ENCODE results near the gene ITPK1.

ITPK1 gene

DNA sequence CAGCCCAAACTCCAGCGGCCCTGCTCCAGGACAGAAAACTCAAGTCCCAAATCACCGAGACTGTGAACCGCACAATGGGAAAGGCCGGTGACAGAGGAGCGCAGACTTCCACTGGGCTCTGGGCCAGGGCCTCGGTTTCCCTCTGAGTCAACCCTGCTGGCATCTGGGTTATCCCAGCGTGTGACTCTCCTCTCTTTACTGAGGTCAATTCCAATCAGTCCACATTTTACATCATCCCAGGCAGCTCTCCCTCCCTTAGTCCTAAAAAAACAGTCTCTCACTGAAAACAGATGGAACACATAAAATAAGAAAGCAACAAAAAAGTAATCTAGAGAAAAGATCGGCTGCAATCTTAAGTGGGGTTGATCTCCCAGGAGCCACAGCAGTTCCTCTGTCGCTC is 36.9 kb downstream of the ITPK1 start:
- no peak overlapping the region for H3K27ac ChIP-seq
- TF ChIP-seq FOXP2 (optimal IDR thresholded peaks at IDR 0.05; ENCODE audit: control extremely low read depth, extremely low read length, insufficient read depth) (no peak), EZH2 (IDR thresholded peaks at IDR 0.05) (no peak), POLR2AphosphoS5 (IDR thresholded peaks at IDR 0.05; ENCODE audit: borderline replicate concordance, low read depth, low read length) (no peak)
- no peak overlapping the region for H3K9ac ChIP-seq (ENCODE audit: insufficient read length)
- no peak for DNase-seq (ENCODE audit: low read depth, low spot score)
- H3K4me3 ChIP-seq = no peak overlapping the region
- H3K9me3 ChIP-seq (ENCODE audit: low read depth, low read length) = no peaks in the 10 kb centered on the region
- H3K36me3 ChIP-seq (ENCODE audit: insufficient read depth, low read length) = no peaks in the 10 kb centered on the region

DNA sequence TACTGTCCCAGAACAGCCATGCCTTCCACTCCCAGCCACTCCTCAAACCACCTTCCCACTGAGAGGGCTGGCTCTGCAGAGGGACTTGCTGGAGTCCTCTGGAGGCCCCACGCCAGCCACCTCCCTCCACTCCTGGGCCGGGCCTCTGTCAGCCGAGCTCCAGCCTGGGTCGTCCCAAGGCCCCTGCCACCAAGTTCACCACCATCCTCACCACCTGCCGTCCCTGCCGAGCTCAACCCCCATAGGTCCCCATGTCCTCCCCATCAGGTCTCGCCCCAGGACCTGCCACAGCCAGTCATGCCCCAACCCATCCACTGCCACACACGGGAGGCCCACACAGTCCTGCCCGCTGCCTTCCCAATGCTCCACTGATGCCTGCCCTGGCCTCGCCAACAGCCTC is 39.0 kb downstream of the ITPK1 start:
- H3K27ac ChIP-seq = no peak overlapping the region

DNA sequence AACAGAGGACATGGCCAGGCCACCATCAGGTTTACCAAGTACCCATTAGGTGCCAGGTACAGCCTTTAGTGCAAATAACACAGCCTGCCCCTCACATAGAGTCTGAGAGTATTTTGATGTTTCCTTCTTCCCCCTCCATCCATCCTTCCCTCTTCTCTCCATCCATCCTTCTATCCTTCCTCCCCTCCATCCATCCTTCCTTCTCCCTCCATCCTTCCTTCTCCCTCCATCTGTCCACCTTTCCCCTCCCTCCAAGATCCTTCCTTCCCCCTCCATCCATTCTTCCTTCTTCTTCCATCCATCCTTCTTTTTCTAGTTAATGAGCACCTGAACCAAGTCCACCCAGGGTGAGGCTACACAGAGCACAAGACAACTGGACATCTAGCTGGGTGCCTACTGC is 39.8 kb downstream of the ITPK1 start:
- Histone ChIP-seq H3K9ac (ENCODE audit: insufficient read length) (no peak overlapping the region), H3K36me3 (ENCODE audit: insufficient read depth, low read length) (no peaks in the 10 kb centered on the region), H3K9me3 (ENCODE audit: low read depth, low read length) (no peaks in the 10 kb centered on the region), H3K4me3 (no peak overlapping the region), H3K27ac (no peak overlapping the region)
- no peak for TF ChIP-seq POLR2AphosphoS5 (IDR thresholded peaks at IDR 0.05; ENCODE audit: borderline replicate concordance, low read depth, low read length)
- TF ChIP-seq FOXP2 (optimal IDR thresholded peaks at IDR 0.05; ENCODE audit: control extremely low read depth, extremely low read length, insufficient read depth) = no peak
- TF ChIP-seq EZH2 (IDR thresholded peaks at IDR 0.05) = no peak
- DNase-seq (ENCODE audit: low read depth, low spot score) = no peak

More for the DNA sequence above, 39.0 kb downstream of the ITPK1 start:
- TF ChIP-seq POLR2AphosphoS5 (IDR thresholded peaks at IDR 0.05; ENCODE audit: borderline replicate concordance, low read depth, low read length) = no peak
- no peak for TF ChIP-seq EZH2 (IDR thresholded peaks at IDR 0.05)
- no peak for TF ChIP-seq FOXP2 (optimal IDR thresholded peaks at IDR 0.05; ENCODE audit: control extremely low read depth, extremely low read length, insufficient read depth)
- H3K36me3 ChIP-seq (ENCODE audit: insufficient read depth, low read length) = no peaks in the 10 kb centered on the region
- no peak overlapping the region for H3K9ac ChIP-seq (ENCODE audit: insufficient read length)
- no peak overlapping the region for H3K4me3 ChIP-seq
- DNase-seq (ENCODE audit: low read depth, low spot score) = no peak
- no peaks in the 10 kb centered on the region for H3K9me3 ChIP-seq (ENCODE audit: low read depth, low read length)

DNA sequence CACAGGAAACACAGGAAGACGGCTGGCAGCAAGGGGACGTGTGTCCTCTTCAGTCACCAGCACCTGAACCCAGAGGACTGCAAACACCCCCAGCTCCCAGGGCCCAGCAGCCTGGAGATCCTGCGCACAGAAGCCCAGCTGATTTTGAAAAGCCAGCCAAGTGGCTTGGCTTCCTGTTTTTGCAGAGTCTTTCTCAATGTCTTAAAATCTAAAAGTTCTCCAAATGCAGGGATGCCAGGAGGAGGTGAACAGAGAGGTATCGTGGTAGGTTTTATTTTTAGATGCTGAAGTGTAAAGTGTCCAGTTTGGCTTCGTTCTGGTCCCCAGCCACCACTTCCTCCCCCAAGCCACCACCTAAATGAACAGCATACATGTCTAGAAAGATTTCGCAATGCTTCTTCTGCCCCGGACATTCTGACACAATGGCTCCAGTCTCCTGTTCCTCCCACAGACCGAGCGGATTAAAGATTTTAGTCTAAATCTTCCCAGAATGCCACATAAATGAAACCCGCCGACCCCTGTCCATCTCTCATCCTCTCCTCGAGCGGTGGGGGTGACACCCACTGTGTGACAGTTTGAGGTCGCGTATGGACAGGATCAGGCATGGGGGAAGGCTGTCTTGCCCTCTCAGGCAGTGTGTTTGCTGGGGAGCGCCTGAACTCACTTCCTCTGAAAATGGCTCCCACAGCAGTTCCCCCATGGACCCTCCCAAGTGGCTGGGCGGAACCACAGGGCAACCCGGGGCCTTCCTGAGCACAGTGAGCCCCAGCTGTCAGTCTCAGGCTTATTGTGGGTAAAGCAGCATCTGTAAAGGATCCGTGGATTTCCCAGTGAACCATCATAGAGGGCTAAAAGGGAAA is 41.6 kb downstream of the ITPK1 start:
- no peak for DNase-seq (ENCODE audit: low read depth, low spot score)
- H3K4me3 ChIP-seq = no peak overlapping the region
- H3K27ac ChIP-seq = no peak overlapping the region
- no peaks in the 10 kb centered on the region for H3K9me3 ChIP-seq (ENCODE audit: low read depth, low read length)
- no peak for TF ChIP-seq FOXP2 (optimal IDR thresholded peaks at IDR 0.05; ENCODE audit: control extremely low read depth, extremely low read length, insufficient read depth)
- TF ChIP-seq EZH2 (IDR thresholded peaks at IDR 0.05) = no peak
- no peak for TF ChIP-seq POLR2AphosphoS5 (IDR thresholded peaks at IDR 0.05; ENCODE audit: borderline replicate concordance, low read depth, low read length)
- no peak overlapping the region for H3K9ac ChIP-seq (ENCODE audit: insufficient read length)
- H3K36me3 ChIP-seq (ENCODE audit: insufficient read depth, low read length) = no peaks in the 10 kb centered on the region

DNA sequence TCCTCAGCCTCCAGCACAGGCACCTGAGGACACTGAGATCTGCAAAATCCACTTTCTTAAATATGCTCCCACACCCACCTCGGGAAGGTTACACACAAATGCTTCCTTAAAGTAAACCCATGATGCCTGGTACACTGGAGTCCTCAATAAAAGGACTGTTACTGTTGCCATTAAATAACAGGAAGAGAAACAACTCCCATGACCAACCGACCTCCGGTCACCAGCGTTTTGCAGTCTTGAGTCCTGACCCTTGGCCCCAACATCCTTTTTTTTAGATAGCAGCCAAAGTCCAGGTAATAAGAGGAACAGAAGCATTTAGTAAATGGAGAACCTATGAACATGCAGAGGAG is 42.4 kb downstream of the ITPK1 start:
- Histone ChIP-seq H3K27ac (no peak overlapping the region), H3K36me3 (ENCODE audit: insufficient read depth, low read length) (no peaks in the 10 kb centered on the region), H3K9ac (ENCODE audit: insufficient read length) (no peak overlapping the region), H3K9me3 (ENCODE audit: low read depth, low read length) (no peaks in the 10 kb centered on the region), H3K4me3 (no peak overlapping the region)
- TF ChIP-seq FOXP2 (optimal IDR thresholded peaks at IDR 0.05; ENCODE audit: control extremely low read depth, extremely low read length, insufficient read depth) = no peak
- no peak for TF ChIP-seq EZH2 (IDR thresholded peaks at IDR 0.05)
- no peak for TF ChIP-seq POLR2AphosphoS5 (IDR thresholded peaks at IDR 0.05; ENCODE audit: borderline replicate concordance, low read depth, low read length)
- no peak for DNase-seq (ENCODE audit: low read depth, low spot score)

DNA sequence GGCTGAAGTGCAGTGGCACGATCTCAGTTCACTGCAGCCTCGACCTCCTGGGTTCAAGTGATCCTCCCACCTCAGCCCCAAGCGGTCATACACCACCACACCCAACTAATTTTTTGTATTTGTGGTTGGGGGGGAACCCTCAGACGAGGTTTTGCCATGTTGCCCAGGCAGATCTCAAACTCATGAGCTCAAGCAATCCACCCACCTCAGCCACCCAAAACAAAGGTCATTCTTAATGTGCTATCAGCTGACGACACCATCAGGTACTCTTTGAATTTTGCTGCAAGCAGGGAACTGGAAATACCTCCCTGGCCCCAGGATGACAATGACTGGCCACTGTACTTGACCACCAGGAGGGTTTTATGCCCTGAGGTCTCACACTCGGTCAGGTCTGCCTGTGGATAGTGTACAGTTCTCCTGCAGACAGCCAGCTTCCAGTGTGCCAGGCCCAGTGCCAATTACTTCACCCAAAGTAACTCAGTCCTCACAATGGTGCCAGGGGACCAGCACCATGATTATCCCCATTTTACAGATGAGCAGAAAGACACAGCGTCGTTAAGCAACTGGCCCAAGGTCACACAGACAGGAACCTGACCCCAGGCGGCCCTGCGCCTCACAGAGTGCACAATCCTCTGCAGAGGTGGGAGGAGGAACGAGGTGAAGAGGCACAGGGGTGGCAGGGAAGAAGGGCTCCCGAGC is 42.9 kb downstream of the ITPK1 start:
- Histone ChIP-seq H3K4me3 (no peak overlapping the region), H3K27ac (no peak overlapping the region), H3K36me3 (ENCODE audit: insufficient read depth, low read length) (no peaks in the 10 kb centered on the region), H3K9me3 (ENCODE audit: low read depth, low read length) (no peaks in the 10 kb centered on the region), H3K9ac (ENCODE audit: insufficient read length) (no peak overlapping the region)
- DNase-seq (ENCODE audit: low read depth, low spot score) = no peak
- TF ChIP-seq POLR2AphosphoS5 (IDR thresholded peaks at IDR 0.05; ENCODE audit: borderline replicate concordance, low read depth, low read length) = no peak
- no peak for TF ChIP-seq EZH2 (IDR thresholded peaks at IDR 0.05)
- no peak for TF ChIP-seq FOXP2 (optimal IDR thresholded peaks at IDR 0.05; ENCODE audit: control extremely low read depth, extremely low read length, insufficient read depth)

DNA sequence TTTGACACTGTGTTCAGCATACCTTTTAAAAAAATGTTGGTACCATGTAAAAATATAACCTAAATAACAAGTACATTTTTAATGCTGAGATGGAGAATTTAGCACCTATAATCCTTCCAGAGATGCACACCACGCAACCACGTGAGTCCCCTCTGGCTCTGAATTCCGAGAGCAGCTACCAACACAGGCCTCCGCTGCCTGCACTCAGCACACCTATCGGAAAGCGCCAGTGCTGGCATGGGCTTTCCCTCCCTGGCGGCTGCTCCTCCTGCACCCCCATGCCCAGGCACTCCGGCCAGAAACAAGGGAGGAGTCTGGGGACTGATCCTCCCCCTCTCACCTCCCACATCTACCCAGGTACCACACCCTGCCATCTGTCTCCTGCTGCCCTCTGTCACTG is 47.0 kb downstream of the ITPK1 start:
- TF ChIP-seq POLR2AphosphoS5 (IDR thresholded peaks at IDR 0.05; ENCODE audit: borderline replicate concordance, low read depth, low read length) (no peak), EZH2 (IDR thresholded peaks at IDR 0.05) (no peak), FOXP2 (optimal IDR thresholded peaks at IDR 0.05; ENCODE audit: control extremely low read depth, extremely low read length, insufficient read depth) (no peak)
- no peak overlapping the region for H3K27ac ChIP-seq
- H3K9me3 ChIP-seq (ENCODE audit: low read depth, low read length) = no peaks in the 10 kb centered on the region
- no peak overlapping the region for H3K9ac ChIP-seq (ENCODE audit: insufficient read length)
- H3K4me3 ChIP-seq = no peak overlapping the region
- no peaks in the 10 kb centered on the region for H3K36me3 ChIP-seq (ENCODE audit: insufficient read depth, low read length)
- no peak for DNase-seq (ENCODE audit: low read depth, low spot score)

DNA sequence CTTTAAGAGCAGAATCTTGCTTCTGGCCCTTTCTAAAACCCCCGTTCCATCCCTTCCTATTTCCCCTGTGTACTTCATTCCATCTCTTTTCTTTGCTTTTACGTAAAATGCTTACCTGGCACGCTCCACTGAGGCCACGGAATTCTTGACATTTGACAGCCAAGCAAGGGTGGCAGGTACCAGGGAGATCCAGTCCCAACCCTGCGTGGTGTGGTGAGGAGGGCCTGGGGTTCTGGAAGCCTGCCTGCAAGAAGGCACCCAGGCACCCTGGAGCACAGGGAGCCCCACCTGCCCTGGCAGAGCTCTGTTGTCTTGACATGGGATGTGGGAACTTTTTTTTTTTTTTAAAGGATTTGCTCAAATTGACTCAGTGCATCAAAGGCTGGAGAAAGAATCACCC is 48.6 kb downstream of the ITPK1 start:
- no peaks in the 10 kb centered on the region for H3K36me3 ChIP-seq (ENCODE audit: insufficient read depth, low read length)
- no peak overlapping the region for H3K4me3 ChIP-seq
- no peak for DNase-seq (ENCODE audit: low read depth, low spot score)
- no peak overlapping the region for H3K9ac ChIP-seq (ENCODE audit: insufficient read length)
- TF ChIP-seq EZH2 (IDR thresholded peaks at IDR 0.05) = no peak
- no peak for TF ChIP-seq FOXP2 (optimal IDR thresholded peaks at IDR 0.05; ENCODE audit: control extremely low read depth, extremely low read length, insufficient read depth)
- TF ChIP-seq POLR2AphosphoS5 (IDR thresholded peaks at IDR 0.05; ENCODE audit: borderline replicate concordance, low read depth, low read length) = no peak
- peak overlapping the region; percentile 17; the same call in 1 of the 2 replicates for H3K27ac ChIP-seq
- no peaks in the 10 kb centered on the region for H3K9me3 ChIP-seq (ENCODE audit: low read depth, low read length)

Data from SK-N-MC (cell line).